H4 (cell line): ENCODE data around the gene REEP6. TPM values are rescaled to one million over a fixed set of nuclear protein-coding genes. Genes with fewer than 3 reads are reported as not detected.
"Not testable (repeated sequence)": the region's sequence is repeated elsewhere in the genome, so short reads cannot be mapped to it uniquely, and the experiment has no call there.

Experiments used
- DNase-seq: peaks from one replicate; pipeline ENCODE4 v3.0.0-alpha.2; 2015; ENCODE audit warnings: low spot score
- total RNA-seq: library from RNA; depleted of rRNA; stranded (reverse); fragments of >200 nt; shearing (Covaris generic); gene quantifications from 2 replicates; pipeline ENCODE4 v1.2.3, GENCODE V29; 2014

Gene REEP6
- total RNA-seq, 1 experiment from 2014 or later: 1.2 TPM

DNA sequence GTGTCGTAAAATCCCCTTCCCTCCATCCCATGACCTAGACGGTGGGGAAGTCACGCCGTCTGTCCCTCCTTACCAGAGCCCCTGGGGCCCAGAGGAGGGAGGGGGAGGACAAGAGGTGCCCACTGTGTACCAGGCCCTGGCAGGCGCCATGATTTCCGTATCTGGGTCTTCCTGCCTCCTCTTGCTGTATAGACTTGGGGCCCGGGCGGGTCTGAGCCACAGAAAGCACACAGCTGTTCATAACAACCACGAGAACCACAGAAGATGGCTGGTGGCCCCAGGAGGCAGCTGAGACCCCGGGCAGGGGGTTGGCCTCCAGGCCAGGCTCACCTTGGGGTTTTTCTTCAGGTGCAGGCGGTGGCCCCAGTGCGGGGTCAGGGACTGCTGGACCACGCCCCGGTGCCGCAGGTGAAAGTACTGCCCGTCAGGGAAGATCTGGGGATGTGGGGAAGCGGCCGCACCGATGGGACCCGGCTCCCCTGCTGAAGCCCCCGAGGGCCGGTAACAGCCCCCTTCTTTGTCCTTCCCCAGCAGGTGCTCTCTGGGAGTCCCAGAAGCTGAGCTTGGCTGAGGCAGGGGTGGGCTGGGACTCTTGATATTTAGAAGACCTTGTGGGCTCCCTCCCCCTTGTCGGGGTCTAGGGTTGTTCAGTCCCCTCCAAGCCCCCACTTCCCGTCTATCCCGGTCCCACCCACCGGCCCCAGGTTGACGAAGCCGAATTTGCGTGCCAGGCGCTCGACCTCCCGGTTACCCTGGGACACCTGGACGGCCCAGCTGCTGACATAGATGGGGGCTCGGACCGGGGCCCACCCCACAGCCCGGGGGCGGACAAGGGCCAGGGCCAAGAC is 1.3 kb upstream of the REEP6 start:
- no peak for DNase-seq

DNA sequence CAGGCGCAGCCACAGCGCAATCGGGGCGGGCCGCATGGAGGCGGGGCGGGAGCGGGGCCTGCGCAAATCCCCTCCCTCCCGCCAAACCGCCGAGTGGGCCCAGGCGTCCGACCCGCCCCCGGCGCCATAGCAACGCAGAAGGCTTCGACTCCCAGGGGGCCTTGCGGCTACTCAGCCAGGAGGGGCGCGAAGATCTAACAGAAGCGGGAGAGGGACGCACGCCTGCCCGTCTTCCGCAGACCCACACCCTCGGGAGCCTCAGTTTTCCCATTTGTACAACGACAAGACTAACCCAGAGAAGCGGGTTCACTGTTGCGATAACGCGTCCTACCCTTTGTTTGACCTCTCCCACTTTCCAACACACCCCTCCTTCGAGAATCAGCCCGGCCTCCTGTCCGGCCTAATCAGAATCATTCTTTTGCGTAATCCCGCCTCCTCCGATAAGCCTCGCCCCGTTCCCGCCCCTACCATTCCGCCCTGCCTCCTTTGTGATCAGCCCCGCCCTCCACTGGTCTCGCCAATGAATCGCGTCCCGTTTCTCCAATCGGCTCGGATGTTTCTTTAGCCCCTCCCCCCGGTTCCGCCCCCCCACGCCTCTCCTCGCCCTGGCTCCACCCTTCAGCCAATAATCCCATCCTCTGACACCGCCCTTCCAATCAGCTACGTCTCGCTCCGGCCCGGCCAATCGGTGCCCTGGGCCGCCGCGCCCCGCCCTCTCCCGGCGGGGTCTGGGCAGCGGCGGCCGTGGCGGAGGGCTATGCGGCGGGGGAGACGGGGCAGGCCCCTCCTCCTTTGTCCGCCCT is 469 bp upstream of the REEP6 start, which contains the start of gene PCSK4:
Gene PCSK4, minus strand, starts transcription at position 40 of the 803 bp plus-strand sequence. Its CDS starts 4 bp downstream, at position 36.
- peak; percentile 88 for DNase-seq

DNA sequence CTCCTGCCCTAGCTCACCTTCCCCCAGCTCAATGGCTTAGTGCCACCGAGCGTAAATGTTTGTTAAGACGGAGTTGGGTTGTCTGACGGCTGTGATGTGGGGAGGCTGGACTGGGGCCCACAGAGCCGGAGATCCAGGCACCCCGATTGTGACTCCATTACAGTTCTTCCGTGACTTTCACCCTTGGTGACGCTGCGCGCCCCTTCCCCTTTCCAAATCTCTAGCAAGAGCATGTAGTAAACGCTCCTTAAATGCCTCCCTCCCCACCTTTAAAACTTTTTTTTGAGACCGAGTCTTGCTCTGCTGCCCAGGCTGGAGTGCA is 829 bp downstream of the REEP6 start:
- DNase-seq: no peak

DNA sequence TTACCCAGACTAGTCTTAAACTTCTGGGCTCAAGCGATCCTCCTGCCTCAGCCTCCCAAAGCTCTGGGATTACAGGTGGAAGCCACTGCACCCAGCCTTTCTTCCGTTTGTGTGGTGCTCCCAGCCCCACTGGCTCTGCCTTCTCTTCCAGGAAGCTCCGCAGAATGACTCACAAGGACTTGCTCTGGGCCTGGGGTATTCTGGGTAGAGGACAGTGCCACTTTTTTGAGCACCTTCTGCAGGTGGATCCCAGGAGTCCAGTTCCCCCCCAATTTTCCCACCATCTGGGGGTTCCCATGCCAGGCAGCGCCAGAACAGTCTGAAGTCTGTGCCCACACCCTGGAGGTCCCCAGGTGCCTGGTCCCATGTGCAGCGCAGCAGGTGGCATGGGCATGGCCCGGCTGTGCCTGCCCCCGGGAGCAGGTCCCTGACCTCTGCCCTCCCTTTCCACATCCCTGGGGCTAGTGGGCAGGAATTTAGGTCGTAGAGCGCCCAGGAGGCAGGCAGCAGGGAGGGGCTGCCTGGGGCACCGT is 1.6 kb downstream of the REEP6 start:
- DNase-seq: no peak

DNA sequence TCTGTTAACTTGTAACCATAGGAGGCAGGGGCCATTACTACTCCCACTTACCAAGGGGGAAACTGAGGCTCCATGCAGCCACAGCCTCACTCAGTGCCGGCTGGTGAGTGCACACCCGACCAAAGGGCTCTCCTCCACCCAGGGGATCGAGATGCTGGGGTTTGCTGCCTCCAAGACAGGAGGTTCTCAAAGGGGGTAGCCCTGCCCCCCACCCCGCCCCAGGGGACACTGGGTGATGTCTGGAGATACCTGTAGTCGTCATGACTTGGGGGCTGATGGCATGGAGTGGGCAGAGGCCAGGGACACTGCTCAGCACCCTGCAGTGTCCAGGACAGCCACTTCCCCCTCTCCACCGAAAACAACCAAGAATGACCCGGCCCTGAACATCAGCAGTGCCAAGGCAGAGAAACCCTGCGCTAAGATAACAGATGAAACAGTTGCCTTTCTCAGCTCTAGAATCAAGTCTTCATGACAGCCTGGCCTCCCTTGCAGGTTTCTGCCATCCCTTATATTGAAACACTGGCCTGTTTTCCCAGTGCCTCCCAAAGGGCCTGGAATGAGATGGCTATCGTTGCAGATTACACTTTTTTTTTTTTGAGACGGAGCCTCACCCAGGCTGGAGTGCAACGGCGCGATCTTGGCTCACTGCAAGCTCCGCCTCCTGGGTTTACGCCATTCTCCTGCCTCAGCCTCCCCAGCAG is 3.3 kb downstream of the REEP6 start:
- DNase-seq: no peak

DNA sequence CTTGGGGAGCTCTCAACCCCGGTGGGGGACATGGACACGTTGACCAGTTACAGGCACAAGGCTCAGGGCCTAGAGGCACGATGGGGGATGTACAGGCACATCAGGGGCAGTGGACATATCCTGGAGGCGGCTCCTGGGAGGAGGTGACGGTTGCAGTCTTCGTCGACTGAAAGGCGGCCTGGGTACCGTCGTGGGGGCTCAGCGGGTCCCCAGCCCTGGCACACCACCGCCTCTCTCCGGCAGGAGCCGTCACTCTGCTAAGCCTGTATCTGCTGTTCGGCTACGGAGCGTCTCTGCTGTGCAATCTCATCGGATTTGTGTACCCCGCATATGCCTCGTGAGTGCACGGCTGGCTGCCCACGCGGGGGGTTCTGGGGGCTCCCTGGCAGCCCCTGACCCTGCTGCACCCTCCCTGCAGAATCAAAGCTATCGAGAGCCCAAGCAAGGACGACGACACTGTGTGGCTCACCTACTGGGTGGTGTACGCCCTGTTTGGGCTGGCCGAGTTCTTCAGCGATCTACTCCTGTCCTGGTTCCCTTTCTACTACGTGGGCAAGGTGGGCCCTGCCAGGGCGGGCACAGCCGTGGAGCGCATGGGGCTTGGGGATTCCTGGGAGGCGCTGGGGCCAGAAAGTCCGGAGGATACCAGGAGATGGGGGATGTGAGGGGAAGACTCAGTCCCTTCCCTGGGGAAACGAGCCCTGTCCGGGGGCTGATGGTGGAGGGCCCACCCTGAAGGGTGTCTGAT is 4.2 kb downstream of the REEP6 start:
- no peak for DNase-seq

DNA sequence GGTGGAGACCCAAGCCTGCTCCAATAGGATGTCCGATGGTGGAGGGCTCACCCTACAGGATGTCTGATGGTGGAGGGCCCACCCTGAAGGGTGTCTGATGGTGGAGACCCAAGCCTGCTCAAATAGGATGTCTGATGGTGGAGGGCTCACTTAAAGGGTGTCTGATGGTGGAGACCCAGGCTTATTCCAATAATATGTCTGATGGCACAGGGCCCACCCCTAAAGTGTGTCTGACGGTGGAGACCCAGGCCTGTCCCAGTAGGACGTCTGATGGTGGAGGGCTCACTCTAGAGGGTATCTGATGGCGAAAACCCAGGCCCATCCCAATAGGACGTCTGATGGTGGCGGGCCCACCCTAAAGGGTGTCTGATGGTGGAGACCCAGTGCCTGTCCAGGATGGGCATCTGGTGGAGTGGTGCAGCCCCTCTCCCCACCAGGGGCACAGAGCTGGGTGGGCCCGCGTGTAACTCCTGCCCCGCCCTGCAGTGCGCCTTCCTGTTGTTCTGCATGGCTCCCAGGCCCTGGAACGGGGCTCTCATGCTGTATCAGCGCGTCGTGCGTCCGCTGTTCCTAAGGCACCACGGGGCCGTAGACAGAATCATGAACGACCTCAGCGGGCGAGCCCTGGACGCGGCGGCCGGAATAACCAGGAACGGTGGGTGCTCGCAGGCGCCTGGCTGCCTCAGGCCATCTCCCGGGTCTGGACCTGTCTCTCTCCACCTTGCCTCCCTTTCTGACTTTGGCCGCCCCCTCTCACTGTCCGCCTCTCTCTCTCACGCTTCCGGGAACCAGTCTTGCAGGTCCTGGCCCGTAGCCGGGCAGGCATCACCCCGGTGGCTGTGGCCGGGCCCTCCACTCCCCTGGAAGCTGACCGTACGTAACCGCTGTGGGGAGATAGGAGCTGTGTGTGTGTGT is 5.1 kb downstream of the REEP6 start:
- no peak for DNase-seq

DNA sequence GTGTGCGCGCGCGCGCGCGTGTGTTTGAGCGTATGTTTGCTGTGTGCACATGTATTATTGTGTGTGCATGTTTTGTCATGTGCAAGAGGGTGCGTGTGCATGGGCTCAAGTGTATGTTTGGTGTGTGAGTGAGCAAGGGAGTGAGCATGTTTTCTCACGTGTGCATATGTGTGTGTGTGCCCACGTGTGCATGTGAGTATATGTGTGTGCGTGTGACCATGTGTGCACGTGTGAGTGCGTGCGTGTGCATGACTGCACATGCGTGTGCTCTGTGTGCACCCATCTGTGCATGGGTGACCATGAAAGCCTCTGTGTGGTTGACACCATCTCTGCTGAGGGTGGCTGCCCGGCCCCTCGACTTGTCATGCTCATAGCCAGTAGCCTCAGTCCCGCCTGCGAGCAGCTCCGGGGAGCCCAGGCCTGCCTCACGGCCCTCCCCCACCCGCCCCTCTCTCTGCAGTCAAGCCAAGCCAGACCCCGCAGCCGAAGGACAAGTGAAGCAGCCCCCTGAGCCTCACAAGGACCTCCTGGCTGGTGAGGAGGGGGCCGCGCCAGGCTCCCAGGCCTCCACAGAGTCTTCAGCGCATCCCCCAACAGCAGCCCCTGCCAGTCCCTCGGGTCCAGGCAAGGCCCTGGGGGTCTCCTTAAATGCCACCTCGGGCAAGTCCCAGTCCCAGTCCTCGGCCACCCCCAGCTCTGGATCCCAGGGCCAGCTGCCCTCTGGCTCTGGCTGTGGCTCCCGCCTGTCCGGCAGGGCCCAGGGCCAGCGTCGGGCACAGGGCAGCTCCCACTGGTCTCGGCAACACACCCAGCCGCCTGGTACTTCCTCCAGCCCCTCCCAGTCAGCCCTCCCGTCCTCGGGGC is 6.0 kb downstream of the REEP6 start:
- no peak for DNase-seq

DNA sequence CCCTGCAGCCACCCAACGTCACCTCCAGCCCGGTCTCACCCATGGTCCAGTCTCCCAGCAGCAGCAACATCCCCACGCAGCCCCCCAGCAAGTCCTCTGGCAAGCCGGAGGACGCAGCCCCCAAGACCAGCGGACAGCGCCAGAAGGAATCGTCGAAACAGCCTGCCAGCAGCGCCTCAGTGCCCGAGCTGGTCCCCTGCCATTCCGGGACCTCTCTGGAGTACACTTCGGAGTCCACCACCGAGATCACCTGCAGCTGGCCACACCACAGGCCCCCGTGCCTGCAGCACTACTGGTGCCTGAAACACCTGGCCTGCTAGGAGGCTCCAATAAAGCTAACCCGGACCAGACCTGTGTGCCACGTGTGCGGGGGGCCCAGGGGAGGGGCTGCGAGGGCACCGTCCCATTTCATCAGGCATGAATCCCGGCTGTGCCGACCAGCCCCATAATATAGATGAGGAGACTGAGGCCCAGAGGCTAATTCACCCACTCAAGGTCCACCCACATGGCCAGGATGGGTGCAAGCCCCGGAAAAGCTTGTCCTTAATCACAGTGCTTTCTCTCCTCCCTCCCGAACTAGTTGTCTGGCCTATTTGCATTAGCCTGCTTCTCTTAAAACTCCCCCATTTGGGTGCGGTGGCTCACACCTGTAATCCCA is 6.7 kb downstream of the REEP6 start:
- DNase-seq: no peak

DNA sequence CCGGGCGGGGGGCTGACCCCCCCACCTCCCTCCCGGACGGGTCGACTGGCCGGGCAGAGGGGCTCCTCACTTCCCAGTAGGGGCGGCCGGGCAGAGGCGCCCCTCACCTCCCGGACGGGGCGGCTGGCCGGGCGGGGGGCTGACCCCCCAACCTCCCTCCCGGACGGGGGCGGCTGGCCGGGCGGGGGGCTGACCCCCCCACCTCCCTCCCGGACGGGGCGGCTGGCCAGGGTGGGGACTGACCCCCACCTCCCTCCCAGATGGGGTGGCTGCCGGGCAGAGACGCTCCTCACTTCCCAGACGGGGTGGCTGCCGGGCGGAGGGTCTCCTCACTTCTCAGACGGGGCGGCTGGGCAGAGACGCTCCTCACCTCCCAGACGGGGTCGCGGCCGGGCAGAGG is 8.2 kb downstream of the REEP6 start:
- not testable (repeated sequence) for DNase-seq

DNA sequence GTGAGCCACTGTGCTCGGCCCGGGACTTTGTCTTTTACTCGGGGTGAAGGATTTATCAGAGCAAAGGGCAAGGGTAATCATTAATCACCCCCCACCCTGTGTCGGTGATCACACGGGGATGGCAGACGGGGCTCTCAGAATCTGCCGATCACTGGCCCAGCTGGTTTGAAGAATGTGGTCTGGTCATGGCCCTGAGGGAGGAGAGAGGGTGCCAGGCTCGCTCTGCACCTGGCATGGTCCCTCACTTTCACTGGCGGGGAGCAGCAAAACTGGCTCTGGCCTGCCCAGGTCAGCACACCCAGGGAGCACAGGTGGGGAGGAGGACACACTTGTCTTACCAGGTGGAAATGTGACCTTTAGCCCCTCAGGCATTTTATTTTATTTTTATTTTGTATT is 10.2 kb downstream of the REEP6 start:
- DNase-seq: no peak

DNA sequence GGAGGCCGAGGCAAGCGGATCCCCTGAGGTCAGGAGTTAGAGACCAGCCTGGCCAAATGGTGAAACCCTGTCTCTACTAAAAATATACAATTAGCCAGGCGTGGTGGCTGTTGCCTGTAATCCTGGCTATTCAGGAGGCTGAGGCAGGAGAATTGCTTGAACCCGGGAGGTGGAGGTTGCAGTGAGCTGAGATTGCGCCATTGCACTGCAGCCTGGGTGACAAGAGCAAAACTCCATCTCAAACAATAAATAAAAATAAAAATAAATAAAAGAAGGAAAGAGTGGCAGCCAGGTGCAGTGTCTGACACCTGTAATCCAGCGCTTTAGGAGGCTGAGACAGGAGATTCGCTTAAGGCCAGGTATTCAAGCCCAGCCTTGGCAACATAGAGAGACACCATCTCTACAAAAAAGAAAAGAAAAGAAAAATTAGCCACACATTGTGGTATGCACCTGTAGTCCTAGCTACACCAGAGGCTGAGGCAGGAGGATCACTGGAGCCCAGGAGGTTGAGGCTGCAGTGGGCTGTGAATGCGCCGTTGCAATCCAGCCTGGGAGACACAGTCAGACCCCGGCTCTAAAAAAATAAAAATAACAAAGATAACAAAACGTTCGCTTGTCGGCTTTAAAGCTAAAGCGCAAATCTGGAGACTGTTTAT is 11.6 kb downstream of the REEP6 start:
- DNase-seq: no peak

DNA sequence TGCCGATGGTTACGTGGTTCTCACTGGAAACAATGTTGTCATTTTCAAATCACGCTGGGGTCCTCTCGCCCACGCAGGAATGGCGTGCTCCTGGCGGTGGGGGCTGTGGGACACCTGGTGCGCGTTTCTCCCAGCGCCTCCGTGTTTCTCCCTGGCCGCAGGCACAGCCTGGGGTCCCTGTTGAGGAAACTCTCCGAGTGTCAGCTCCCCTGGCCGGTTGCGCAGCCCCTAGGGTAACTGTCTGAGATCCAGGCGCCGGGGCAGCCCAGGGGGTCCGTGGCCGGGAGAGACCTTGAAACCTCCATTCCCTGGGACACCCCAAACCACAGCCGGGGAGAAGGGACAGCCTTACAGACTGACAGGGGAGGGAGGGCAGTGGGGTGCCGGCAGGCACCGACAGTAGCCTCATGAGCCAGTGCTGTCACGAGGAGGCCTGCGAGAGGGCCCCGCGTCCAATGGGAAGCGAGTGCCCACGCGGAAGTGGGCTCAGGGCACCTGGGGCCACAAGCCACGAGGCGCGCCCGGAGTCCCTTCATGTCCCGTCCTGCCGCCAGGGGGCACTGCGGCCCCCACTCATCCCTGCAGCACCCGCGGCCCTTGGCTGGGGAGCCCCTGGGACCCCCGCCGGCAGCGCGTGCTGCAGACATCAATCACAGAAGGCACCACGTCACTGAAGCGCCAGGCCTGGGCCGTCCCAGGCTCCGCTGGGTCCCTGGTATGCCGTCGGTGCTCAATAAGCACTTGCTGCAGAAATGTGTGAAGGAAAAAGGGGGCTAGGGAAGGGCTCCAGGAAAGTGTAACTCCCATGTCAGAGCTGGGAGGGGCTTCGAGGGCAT is 12.3 kb downstream of the REEP6 start:
- DNase-seq: no peak

DNA sequence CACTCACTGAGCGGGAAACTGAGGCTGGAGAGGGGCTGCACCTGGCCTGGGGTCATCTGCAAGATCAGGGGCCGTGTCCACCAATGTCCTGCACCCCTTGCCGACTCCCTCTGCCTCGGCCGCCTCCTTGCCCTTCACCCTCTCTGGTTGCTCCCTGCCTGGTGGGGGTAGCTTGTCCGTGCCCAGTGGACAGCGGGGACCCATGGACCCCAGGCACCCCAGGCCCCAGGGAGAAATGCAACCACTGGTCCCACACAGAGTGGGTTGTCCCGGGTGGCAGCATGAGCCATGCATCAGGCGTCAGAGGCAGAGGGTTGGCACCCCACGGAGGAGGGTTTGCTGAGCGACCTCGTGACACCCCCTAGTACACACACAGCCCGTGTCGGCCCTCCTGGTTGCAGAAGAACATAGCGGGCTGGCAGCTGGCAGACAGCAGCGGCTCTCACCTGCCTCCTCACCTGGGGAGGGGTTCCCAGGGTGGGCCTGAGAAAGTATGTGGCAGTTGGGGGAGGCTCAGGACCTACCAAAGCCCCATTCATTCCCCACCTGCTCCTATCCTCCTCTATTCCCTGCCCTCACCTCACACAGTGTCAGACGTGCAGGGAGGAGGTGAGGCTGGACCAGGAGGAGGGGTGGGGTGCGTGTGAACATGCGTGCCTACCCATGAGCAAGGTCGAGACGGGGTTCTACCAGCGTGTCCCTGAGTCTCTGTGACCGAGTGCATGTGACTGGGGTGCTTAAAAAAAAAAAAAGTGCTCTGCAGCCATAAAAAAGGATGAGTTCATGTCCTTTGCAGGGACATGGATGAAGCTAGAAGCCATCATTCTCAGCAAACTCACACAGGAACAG is 13.2 kb downstream of the REEP6 start:
- no peak for DNase-seq

DNA sequence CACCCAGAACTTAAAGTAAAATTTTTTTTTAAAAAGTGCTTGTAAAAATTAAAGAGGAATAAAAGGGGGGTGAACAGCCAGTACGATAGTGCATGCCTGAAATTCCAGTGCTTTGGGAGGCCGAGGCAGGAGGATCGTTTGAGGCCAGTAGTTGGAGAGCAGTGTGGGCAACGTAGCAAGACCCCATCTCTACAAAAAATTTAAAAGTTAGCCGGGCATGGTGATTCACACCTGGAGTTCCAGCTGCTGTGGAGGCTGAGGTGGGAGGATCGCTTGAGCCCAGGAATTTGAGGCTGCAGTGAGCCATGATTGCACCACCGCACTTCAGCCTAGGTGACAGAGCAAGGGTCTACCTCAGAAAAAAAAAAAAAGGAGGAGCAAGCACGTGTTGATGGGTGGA is 14.0 kb downstream of the REEP6 start:
- DNase-seq: no peak
